HG02885 (cell line): ENCODE data around the gene LTBP1.
"Not testable (repeated sequence)": the region's sequence is repeated elsewhere in the genome, so short reads cannot be mapped to it uniquely, and the experiment has no call there.

Experiments used
- ATAC-seq: cut with Tn5 transposase; IDR thresholded peaks from one replicate; pipeline ENCODE4 v1.9.1; 2021; ENCODE audit warnings: mild to moderate bottlenecking; ENCODE audit not compliant: unreplicated experiment, poor library complexity

Gene LTBP1

GRCh38 chr2:32960647-32961403 lies 14.1 kb downstream of the LTBP1 start:
- ATAC-seq, result no peak

DNA sequence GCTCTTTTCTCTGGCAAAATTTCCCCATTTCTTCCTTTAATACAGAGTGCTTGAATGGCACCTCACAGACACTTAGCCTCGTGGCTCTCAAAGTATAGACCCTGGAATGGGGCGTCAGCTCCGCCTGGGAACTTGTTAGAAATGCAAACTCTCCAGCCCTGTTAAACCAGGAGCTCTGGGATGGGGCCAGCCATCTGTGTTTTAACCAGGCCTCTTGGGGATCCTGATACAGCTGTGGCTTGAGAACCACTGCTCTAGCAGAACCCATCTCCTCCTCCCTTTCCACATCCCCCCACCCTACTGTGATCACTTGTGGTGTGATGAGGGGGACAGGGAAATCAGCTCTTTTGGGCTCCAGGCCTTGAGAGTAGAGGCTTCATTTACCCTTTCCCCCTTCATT lies 15.9 kb downstream of the LTBP1 start:
- no peak for ATAC-seq

DNA sequence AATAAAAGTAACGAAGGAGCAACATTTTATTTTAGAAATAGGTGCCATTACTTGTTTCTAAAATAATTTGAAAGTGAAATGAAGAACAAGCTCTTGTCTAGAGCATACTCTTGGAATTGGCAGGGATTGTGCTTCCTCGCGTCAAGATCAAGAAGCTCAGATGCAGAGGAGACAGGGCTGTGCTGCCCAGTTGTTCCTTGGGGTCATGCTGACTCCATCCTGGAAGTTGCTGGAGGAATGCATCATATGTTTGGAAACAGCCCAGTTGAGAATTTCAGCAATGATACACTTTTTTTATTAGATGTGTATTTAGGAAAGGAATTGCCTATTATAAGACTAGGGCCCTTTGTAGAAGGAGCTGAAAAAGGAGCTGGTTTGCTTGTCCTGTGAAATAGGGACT lies 17.2 kb downstream of the LTBP1 start:
- no peak for ATAC-seq

DNA sequence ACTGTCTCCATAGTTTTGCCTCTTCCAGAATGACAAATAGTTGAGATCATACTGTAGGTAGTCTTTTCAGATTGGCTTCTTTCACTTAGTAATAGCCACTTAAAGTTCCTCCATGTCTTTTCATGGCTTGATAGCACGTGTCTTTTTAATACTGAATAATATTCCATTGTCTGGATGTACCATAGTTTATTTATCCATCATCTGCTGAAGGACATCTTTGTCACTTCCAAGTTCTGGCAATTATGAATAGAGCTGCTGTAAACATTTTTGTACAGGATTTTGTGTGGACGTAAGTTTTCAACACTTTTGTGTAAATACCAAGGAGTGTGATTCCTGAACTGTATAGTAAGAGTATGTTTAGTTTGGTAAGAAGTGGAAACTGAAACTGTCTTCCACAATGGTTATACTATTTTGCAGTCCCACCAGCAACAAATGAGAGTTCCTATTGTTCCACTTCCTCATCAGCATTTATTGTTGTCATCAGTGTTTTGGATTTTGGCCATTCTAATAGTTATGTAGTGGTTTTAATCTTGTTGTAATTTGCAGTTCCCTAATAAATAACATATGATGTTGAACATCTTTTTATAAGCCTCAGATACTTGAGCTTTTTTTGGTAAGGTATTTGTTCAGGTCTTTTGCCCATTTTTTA lies 18.9 kb downstream of the LTBP1 start:
- ATAC-seq, result no peak

- ATAC-seq, result no peak
These were observed 22.9 kb downstream of the LTBP1 start for GRCh38 chr2:32969444-32970162.

DNA sequence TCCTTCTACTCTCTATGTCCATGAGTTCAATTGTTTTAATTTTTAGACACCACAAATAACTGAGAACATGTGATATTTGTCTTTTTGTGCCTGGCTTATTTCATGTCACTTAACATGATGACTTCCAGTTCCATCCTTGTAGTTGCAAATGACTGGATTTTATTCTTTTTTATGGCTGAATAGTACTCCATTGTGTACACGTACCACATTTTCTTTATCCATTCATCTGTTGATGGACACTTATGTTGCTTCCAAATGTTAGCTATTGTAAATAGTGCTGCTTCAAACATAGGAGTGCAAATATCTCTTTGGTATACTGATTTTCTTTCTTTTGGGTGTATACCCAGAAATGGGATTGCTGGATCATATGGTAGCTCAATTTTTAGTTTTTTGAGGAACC lies 27.0 kb downstream of the LTBP1 start:
- not testable (repeated sequence) for ATAC-seq

GRCh38 chr2:32976409-32977063 lies 29.8 kb downstream of the LTBP1 start:
- no peak for ATAC-seq

DNA sequence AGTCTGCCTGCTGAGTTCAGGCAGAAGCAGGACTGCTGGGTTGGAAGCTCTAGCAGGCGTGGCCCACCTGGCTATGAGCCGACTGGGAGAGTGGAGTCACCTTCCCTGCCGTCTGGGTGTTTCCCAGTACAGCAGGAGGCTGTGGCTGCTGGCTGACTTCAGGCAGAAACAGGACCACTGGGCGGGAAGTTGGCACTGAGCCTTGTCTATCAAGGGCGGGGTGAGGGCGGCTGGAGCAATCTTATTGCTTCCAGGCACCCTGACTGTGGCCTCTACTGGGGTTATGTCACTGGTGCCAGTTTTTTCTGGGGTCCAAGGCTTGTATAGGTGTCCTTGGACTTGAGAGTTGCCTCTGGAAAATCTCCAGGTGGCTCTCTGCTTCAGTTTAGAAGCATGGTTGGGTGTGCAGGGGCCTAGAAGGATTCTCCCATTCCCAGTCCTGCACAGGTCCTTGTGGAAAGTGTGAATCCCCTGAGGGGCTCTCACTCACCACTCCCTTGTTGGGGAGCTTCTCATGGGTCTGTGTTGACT lies 30.5 kb downstream of the LTBP1 start:
- no peak for ATAC-seq

- ATAC-seq, result no peak
These were observed 34.9 kb downstream of the LTBP1 start for GRCh38 chr2:32981612-32982011.

DNA sequence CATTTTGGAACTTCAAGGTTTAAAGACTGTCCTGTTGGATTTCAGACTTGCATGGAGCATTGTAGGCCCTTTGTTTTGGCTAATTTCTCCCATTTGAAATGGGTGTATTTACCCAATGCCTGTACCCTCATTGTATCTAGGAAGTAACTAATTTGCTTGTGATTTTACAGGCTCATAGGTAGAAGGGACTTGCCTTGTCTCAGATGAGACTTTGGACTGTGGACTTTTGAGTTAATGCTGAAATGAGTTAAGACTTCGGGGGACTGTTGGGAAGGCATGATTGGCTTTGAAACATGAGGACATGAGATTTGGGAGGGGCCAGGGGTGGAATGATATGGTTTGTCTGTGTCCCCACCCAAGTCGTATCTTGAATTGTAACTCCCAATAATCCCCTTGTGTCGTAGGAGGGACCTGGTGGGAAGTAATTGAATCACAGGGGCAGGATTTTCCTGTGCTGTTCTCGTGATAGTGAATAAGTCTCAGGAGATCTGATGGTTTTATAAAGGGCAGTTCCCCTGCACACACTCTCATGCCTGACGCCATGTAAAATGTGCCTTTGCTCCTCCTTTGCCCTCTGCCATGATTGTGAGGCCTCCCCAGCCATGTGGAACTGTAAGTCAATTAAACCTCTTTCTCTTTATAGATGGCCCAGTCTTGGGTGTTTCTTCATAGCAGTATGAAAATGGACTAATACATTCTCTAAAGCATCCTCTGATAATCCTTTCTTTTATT lies 36.6 kb downstream of the LTBP1 start:
- ATAC-seq, result not testable (repeated sequence)

GRCh38 chr2:32986480-32986879 lies 39.7 kb downstream of the LTBP1 start:
- no peak for ATAC-seq

DNA sequence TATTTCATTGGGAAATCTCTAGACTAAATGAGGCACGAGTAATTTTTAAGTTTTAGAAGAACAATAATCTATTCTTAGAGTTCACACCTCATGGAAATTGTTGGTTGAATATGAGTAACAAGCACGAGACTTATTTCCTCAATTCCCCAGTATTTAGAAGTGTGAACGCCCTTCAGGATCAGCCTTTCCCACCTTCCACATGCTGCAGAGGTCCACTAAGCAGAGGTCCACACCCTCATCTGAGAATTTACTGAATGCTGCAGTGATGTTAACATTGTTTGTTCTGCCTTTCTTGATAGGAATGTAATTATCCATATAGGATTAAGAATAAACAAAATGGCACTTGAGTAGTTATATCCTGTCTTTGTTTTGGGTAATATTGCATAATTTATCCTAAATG lies 41.8 kb downstream of the LTBP1 start:
- no peak for ATAC-seq

- no peak for ATAC-seq
These were observed 43.8 kb downstream of the LTBP1 start for GRCh38 chr2:32990556-32990955.

DNA sequence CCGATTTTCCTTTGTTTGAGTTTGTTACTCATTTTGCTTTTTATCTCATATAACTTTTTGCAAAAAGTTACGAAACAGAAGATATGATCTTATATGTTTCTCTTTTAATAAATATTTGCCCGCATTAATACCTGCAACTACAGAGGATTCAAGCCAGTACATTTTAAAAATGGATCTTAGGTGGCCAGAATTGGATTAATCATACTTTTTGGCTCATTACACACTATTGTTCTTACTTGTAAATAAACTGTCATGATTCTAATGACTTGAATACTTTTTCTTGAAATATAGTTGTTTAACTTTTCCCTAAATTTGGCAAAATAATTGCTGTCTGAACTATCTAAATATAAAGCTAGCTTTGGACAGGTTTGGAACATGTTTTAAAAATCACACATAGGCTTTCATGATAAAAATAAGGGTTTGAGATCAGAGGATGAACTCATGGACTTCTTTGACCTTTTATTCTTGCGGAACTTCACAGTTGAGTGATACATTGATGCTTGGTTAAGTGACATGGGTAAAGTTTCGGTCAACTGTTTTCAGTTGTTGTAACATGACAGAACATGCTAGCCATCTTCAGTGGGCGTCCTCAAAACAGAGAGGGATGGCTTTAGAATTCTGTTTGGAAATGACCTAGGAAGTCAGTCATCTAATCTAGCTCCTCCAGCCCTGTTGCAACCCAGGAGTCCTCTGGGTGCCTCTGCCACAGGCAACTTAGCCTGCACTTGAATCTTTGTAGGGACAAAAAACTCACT lies 44.5 kb downstream of the LTBP1 start:
- ATAC-seq, result no peak

DNA sequence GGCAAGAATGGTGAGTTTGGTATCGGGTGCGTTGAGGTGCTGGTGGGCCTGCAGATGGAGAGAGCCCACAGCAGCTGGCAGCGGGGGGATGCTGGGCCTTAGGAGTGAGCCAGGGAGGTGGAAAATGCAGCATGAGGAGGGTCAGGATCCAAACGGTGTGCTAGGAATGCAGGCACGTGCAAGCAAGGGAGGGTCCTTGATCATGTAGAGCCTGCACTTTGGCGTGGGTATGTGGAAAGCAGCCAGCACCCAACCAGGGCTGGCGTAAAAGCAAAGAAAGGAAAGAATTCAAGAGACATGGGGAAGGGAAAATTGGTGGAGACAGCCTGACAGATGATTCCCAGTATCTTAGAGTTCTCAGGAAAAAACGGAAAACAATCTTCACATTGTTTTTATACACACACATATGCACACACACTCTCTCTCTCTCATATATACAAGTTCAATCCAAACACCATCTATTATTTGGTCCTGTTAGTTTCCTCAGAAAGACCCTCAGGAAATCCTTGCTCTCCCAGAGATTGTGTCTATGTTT lies 46.3 kb downstream of the LTBP1 start:
- ATAC-seq, result no peak

DNA sequence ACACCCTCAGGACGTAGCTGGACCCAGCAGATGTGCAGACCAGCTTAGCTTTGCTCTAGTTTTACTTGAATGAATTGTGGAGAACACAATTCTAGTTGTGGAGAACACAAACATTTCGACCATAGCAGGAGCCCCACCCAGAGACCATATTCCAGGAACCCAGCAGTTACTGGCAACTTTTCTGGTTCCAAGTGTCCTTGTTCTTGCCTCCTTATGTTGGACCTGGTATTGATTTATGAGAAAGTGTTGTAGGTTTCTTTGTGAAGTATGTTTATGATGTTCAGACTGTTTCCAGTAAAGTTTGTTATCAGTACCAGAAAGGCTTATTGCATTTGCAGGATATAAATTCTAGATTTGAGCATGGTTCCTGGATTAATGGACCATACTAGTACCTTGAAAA lies 51.0 kb downstream of the LTBP1 start:
- ATAC-seq, result no peak

- ATAC-seq, result no peak
These were observed 54.2 kb downstream of the LTBP1 start for GRCh38 chr2:33000986-33001385.

DNA sequence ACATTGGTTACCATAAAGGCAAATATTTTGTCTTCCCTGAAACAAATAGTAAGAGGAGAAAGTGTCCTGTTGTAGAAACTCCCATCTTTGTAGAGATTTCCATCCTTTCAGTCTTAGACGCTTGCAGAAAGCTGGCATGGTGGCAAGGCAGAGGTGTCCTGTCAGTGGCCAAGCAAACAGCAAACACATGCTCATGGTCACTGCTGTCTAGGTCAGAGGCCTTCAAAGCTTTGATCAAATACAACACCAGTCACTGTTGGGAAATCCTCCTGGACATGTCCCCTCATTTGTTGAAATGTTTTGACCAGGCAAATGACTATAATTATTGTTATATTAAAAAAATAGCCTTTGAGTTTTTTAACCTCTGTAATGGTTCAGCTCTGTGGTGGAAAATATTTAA lies 55.1 kb downstream of the LTBP1 start:
- ATAC-seq, result no peak

DNA sequence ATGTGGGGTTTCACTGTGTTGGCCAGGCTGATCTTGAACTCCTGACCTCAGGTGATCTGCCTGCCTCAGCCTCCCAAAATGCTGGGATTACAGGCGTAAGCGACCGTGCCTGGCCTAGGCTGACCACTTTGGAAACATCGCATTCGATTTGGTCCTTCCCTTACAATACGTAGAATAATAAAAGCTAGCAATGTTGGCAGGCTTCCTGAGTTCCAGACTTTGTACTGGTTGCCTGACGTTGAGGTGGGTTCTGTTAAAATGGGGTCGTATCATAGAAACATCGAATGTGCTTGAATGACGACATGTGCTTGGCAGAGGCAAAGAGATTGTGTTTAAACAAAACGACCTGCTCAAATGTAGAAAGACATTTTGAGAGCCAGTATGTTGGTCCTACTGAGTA lies 56.1 kb downstream of the LTBP1 start:
- no peak for ATAC-seq
